Peyer's patch (tissue), 4 donors: ENCODE results near the gene VAX1. TPM values are rescaled to one million over a fixed set of nuclear protein-coding genes. Genes with fewer than 3 reads are reported as not detected.

Experiments used
- DNase-seq, 3 donors: peaks; one replicate each; pipeline ENCODE4 v3.0.0-alpha.2; 2017 to 2019
- H3K27ac ChIP-seq, 4 donors: fragments of 200-600 bp; sonication (generic); one replicate each; pipeline ENCODE4 v1.5.1; 2016 to 2019
- H3K27me3 ChIP-seq, 2 donors: fragments of 200-600 bp; sonication (generic); one replicate each; pipeline ENCODE4 v1.5.1; 2019
- H3K36me3 ChIP-seq, 3 donors: fragments of 200-600 bp; sonication (generic); one replicate each; pipeline ENCODE4 v1.5.1; 2016 to 2019
- H3K4me1 ChIP-seq, 4 donors: fragments of 200-600 bp; sonication (generic); one replicate each; pipeline ENCODE4 v1.5.1; 2016 to 2019
- H3K4me3 ChIP-seq, 4 donors: fragments of 200-600 bp; sonication (generic); 1 replicate in 3 of 4; 2 replicates in 1 of 4; pipeline ENCODE4 v1.5.1; 2016 to 2019; ENCODE audit warnings: mild to moderate bottlenecking in 1 of 4
- H3K9me3 ChIP-seq, 4 donors: fragments of 200-600 bp; sonication (generic); one replicate each; pipeline ENCODE4 v1.5.1; 2016 to 2019; ENCODE audit warnings: mild to moderate bottlenecking in 1 of 4
- POLR2A ChIP-seq, 2 donors: fragments of 450-650 bp; IDR thresholded peaks; one replicate each; pipeline ENCODE4 v1.5.1; 2017; ENCODE audit warnings: antibody characterized with exemption in 2 of 2, mild to moderate bottlenecking in 2 of 2, moderate library complexity in 2 of 2
- total RNA-seq, 4 donors: library from RNA; depleted of rRNA; stranded (reverse); fragments of >200 nt; gene quantifications; one replicate each; pipeline ENCODE4 v1.1.0, GENCODE V29; 2016
- TF ChIP-seq, protein P1 (sequence below), 6 experiments: fragments of 450-650 bp in 4 of 6; fragments of 200-600 bp in 2 of 6; sonication (generic) in 1 of 6; IDR thresholded peaks; one replicate each; pipeline ENCODE4 v1.5.1; 2017 to 2019; ENCODE audit warnings: antibody characterized with exemption in 6 of 6, mild to moderate bottlenecking in 3 of 6, moderate library complexity in 1 of 6

Gene VAX1
- total RNA-seq, 4 donors from 2014 or later = not detected

DNA sequence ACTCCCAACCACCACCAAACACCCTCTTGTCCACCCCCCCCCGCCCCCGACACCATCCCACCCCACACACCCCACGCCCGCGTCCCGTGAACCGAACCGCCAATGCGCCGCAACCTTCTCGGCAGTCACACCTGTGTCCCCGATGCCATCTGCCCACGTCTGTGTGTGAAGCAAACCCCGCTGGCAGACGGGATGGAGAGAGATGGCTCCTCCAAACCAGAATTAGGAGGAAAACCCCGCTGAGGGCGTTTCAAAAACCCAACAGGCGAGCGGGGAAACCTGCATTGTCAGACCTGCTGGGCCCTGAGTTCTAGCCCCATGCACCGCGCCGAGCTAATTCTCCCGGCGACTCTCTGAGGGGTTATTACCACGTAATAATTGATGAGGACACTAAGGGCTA lies 30.7 kb upstream of the VAX1 start:
- H3K27ac ChIP-seq = no peak overlapping the region
- peaks cover 0 to 60% of the 10 kb centered on the region in 2 donors for H3K27me3 ChIP-seq
- H3K4me1 ChIP-seq = peaks cover 0 to 14% (median 2%) of the 10 kb centered on the region in 4 donors
- DNase-seq = no peak
- H3K4me3 ChIP-seq = no peak overlapping the region
- H3K36me3 ChIP-seq = no peaks in the 10 kb centered on the region
- no peak for TF ChIP-seq POLR2A (IDR thresholded peaks at IDR 0.05)
- TF ChIP-seq, protein P1, sequence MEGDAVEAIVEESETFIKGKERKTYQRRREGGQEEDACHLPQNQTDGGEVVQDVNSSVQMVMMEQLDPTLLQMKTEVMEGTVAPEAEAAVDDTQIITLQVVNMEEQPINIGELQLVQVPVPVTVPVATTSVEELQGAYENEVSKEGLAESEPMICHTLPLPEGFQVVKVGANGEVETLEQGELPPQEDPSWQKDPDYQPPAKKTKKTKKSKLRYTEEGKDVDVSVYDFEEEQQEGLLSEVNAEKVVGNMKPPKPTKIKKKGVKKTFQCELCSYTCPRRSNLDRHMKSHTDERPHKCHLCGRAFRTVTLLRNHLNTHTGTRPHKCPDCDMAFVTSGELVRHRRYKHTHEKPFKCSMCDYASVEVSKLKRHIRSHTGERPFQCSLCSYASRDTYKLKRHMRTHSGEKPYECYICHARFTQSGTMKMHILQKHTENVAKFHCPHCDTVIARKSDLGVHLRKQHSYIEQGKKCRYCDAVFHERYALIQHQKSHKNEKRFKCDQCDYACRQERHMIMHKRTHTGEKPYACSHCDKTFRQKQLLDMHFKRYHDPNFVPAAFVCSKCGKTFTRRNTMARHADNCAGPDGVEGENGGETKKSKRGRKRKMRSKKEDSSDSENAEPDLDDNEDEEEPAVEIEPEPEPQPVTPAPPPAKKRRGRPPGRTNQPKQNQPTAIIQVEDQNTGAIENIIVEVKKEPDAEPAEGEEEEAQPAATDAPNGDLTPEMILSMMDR (IDR thresholded peaks at IDR 0.05) = no peak
- no peaks in the 10 kb centered on the region for H3K9me3 ChIP-seq

DNA sequence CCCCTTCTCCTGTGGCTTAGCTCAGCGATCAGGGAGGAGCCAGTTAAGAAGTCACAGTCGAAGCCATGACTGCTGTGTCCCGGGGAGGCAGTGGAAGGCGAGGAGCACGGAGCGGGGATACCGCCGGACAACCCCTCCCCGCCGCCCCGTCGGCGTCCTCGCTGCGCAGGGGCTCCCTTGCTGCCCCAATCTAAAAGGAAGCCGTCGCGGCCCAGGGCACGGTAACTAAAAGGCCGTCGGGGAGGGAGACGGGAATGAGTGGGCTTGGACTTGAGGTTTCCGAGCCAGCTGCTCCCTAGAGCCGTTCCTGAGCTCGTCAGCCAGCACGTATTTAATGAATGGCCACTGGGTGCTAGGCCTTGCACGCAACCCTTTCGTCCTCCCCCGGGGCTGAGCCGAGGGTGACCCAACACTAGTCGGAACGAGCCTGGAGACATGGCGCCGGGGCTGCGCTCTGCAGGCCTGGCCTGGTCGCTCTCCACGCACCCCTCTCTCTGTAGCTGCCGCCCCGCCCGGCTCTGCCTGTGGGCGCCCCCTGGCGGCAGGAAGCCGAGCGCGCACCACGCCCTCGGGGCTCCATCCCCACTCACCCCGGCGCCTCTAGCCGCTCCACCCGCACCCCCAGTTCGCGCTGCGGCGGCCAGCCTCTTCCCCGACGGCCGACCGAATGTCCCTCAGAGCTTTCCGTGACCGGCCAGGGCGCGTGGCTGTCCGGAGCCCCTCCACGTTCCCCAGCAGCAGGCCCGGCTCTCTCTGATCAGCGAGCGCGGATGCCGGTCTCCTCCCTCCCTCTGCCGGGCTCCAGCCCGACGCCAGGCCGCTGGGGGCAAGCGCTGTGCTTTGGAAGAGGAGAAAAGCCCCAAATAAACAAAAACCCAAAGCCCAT lies 30.0 kb upstream of the VAX1 start:
- no peak for TF ChIP-seq POLR2A (IDR thresholded peaks at IDR 0.05)
- TF ChIP-seq, protein P1 (IDR thresholded peaks at IDR 0.05) = peak in 5 of 6 experiments; percentile 30 to 80 (median 75)
- Histone ChIP-seq H3K4me1 (peaks cover 0 to 21% (median 5%) of the 10 kb centered on the region in 4 donors), H3K4me3 (peak overlapping the region in 3 of 4 donors; percentile 6 to 34 (median 26)), H3K9me3 (no peaks in the 10 kb centered on the region), H3K36me3 (no peaks in the 10 kb centered on the region), H3K27ac (no peak overlapping the region), H3K27me3 (peaks cover 0 to 61% of the 10 kb centered on the region in 2 donors)
- DNase-seq = peak; percentile 25 to 76 (median 75)

DNA sequence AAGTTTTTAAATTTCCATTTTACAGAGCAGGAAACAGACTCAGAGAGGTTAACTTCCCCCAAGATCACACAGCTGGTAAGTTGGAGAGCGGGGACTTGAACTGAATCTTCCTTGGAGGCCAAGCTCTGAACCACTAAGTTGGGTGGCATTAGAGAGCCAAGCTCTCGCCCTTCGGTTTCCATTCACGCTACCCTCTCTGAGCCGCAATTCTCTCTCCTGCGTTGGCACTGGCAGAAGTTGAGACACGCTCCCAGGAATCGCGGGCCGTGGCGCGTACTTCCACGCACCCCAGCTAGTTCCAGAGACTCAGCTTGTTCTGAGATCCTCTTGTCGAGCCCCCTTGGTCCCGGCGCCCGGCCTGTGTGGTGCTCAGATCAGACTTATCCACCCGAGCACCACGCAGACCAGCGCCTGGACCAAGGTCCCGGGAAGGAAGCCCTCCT lies 29.3 kb upstream of the VAX1 start:
- H3K9me3 ChIP-seq = no peaks in the 10 kb centered on the region
- no peak overlapping the region for H3K4me3 ChIP-seq
- H3K36me3 ChIP-seq = no peaks in the 10 kb centered on the region
- DNase-seq = no peak
- TF ChIP-seq POLR2A (IDR thresholded peaks at IDR 0.05) = no peak
- TF ChIP-seq, protein P1 (IDR thresholded peaks at IDR 0.05) = no peak
- H3K27ac ChIP-seq = no peak overlapping the region
- peaks cover 0 to 28% (median 6%) of the 10 kb centered on the region in 4 donors for H3K4me1 ChIP-seq
- H3K27me3 ChIP-seq = peaks cover 0 to 64% of the 10 kb centered on the region in 2 donors

DNA sequence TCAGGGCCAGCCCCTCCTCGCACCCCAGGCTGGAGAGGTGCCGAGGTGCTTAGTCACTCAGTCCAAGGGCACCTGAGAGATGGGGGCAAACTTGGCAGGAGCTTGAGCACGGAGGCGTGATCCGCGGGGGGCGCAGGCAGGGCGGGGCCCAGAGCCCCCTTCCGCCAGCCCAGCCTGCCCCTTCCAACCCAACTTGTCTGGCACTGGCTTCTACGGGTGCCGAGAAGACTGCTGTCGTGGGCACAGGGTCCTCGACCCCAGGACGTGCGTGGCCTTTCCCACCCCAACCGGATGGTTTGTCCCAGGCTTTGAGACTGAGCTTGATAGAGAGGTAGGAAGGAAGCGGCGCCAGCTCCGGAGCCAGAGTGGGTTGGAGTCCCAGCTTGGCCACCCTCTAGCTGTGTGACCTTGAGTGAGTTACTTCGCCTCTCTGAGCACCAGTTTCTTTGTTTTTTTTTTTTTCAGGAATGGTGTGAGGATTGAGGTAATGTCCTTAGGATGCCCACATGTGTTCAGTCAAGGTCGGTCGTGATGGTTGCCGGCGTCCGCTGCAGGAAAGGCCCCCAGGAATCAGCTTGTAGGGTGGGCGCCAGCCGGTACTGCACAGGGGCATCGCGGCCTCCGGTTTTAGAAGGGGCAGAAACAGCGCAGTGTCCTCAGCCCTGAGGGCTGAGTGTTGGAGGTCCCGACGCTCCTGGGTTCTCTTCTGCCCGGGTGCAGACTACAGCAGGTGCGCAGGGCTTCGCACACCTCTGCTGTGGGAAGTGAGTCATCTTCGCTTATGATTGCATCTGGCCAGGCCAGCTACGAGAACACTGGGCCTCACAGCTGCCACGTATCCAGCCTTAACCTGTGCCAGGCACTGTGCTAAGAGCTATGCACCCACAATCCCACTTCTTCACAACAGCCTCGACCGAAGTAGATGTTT lies 28.6 kb upstream of the VAX1 start:
- H3K36me3 ChIP-seq = no peaks in the 10 kb centered on the region
- DNase-seq = no peak
- H3K27me3 ChIP-seq = peaks cover 0 to 64% of the 10 kb centered on the region in 2 donors
- H3K4me1 ChIP-seq = peaks cover 0 to 29% (median 6%) of the 10 kb centered on the region in 4 donors
- no peak overlapping the region for H3K27ac ChIP-seq
- H3K9me3 ChIP-seq = no peaks in the 10 kb centered on the region
- H3K4me3 ChIP-seq = no peak overlapping the region
- no peak for TF ChIP-seq POLR2A (IDR thresholded peaks at IDR 0.05)
- TF ChIP-seq, protein P1 (IDR thresholded peaks at IDR 0.05) = no peak
